ENCODE results near the gene NEK1. TPM values are rescaled to one million over a fixed set of nuclear protein-coding genes. Genes with fewer than 3 reads are reported as not detected.

NEK1 gene
- total RNA-seq, 2 experiments from 2014 or later, result 7.4 to 26.2 TPM

- H3K4me1 ChIP-seq (ENCODE audit: insufficient read depth, low read length, poor library complexity, severe bottlenecking), result peaks cover 7% of the 10 kb centered on the region
- H3K4me2 ChIP-seq (ENCODE audit: low read length), result no peak overlapping the region
- no TSS peak for BruUV-seq (replicated peaks)
- CTCF ChIA-PET (ENCODE audit: unreplicated experiment), result no interaction called here
- H4K20me1 ChIP-seq (ENCODE audit: insufficient read depth, low read length), result no peaks in the 10 kb centered on the region
- no peak for DNase-seq (ENCODE audit: low spot score)
- no peak for TF ChIP-seq CTCF (conservative IDR thresholded peaks at IDR 0.05; ENCODE audit: low read length)
- no peak for TF ChIP-seq EZH2phosphoT487 (IDR thresholded peaks at IDR 0.05; ENCODE audit: borderline replicate concordance, low read depth, low read length)
- H3K4me3 ChIP-seq (ENCODE audit: low read depth, low read length, poor library complexity, severe bottlenecking), result no peak overlapping the region
- peaks cover 53% of the 10 kb centered on the region; the same call in 1 of the 2 replicates for H3K79me2 ChIP-seq (ENCODE audit: insufficient read depth, low read depth, low read length)
- no peaks in the 10 kb centered on the region for H3K9me2 ChIP-seq (ENCODE audit: insufficient read depth, low read length)
- no peaks in the 10 kb centered on the region for H3K9me3 ChIP-seq (ENCODE audit: low read length)
- POLR2A ChIA-PET, result interaction anchor here (1.2 kb wide), 2 partner anchors 14 to 205 kb away, joined by 4 read pairs; no protein-coding TSS in a partner anchor
- intact Hi-C loops (cut with micrococcal nuclease; ENCODE audit: unreplicated experiment), result no loop called here
- peaks cover 57% of the 10 kb centered on the region for H3K36me3 ChIP-seq (ENCODE audit: insufficient read depth, low read length)
- no peak overlapping the region for H3K27ac ChIP-seq (ENCODE audit: low read depth, low read length, poor library complexity, severe bottlenecking)
- no peak overlapping the region for H2AFZ ChIP-seq (ENCODE audit: low read length)
These were observed 7.5 kb downstream of the NEK1 start for GRCh38 chr4:169604903-169605331.

GRCh38 chr4:169604131-169604900 lies 8.1 kb downstream of the NEK1 start:
- H3K4me1 ChIP-seq (ENCODE audit: insufficient read depth, low read length, poor library complexity, severe bottlenecking), result peaks cover 7% of the 10 kb centered on the region
- TF ChIP-seq CTCF (conservative IDR thresholded peaks at IDR 0.05; ENCODE audit: low read length) (no peak), EZH2phosphoT487 (IDR thresholded peaks at IDR 0.05; ENCODE audit: borderline replicate concordance, low read depth, low read length) (no peak)
- no peaks in the 10 kb centered on the region for H3K9me2 ChIP-seq (ENCODE audit: insufficient read depth, low read length)
- ChIA-PET CTCF (ENCODE audit: unreplicated experiment) (no interaction called here), POLR2A (interaction anchor here (0.6 to 1.3 kb wide), 3 partner anchors 46 to 501 kb away, joined by 4 to 8 read pairs (median 5); no protein-coding TSS in a partner anchor)
- no peak overlapping the region for H3K4me2 ChIP-seq (ENCODE audit: low read length)
- no peaks in the 10 kb centered on the region for H4K20me1 ChIP-seq (ENCODE audit: insufficient read depth, low read length)
- H3K4me3 ChIP-seq (ENCODE audit: low read depth, low read length, poor library complexity, severe bottlenecking), result no peak overlapping the region
- intact Hi-C loops (cut with micrococcal nuclease; ENCODE audit: unreplicated experiment), result no loop called here
- H3K79me2 ChIP-seq (ENCODE audit: insufficient read depth, low read depth, low read length), result peaks cover 47% of the 10 kb centered on the region; the same call in 1 of the 2 replicates
- BruUV-seq (replicated peaks), result no TSS peak
- DNase-seq (ENCODE audit: low spot score), result no peak
- no peak overlapping the region for H3K27ac ChIP-seq (ENCODE audit: low read depth, low read length, poor library complexity, severe bottlenecking)
- H3K36me3 ChIP-seq (ENCODE audit: insufficient read depth, low read length), result peaks cover 59% of the 10 kb centered on the region
- no peak overlapping the region for H2AFZ ChIP-seq (ENCODE audit: low read length)
- no peaks in the 10 kb centered on the region for H3K9me3 ChIP-seq (ENCODE audit: low read length)

- H4K20me1 ChIP-seq (ENCODE audit: insufficient read depth, low read length), result no peaks in the 10 kb centered on the region
- no TSS peak for BruUV-seq (replicated peaks)
- POLR2A ChIA-PET, result interaction anchor here (0.7 to 1.3 kb wide), 2 partner anchors 85 to 502 kb away, joined by 4 to 8 read pairs; no protein-coding TSS in a partner anchor
- CTCF ChIA-PET (ENCODE audit: unreplicated experiment), result no interaction called here
- H3K9me2 ChIP-seq (ENCODE audit: insufficient read depth, low read length), result no peaks in the 10 kb centered on the region
- H3K4me3 ChIP-seq (ENCODE audit: low read depth, low read length, poor library complexity, severe bottlenecking), result no peak overlapping the region
- TF ChIP-seq EZH2phosphoT487 (IDR thresholded peaks at IDR 0.05; ENCODE audit: borderline replicate concordance, low read depth, low read length), result no peak
- no peak for TF ChIP-seq CTCF (conservative IDR thresholded peaks at IDR 0.05; ENCODE audit: low read length)
- H3K27ac ChIP-seq (ENCODE audit: low read depth, low read length, poor library complexity, severe bottlenecking), result no peak overlapping the region
- H2AFZ ChIP-seq (ENCODE audit: low read length), result no peak overlapping the region
- no peak overlapping the region for H3K4me2 ChIP-seq (ENCODE audit: low read length)
- H3K36me3 ChIP-seq (ENCODE audit: insufficient read depth, low read length), result peaks cover 60% of the 10 kb centered on the region
- peaks cover 39% of the 10 kb centered on the region; the same call in 1 of the 2 replicates for H3K79me2 ChIP-seq (ENCODE audit: insufficient read depth, low read depth, low read length)
- peaks cover 7% of the 10 kb centered on the region for H3K4me1 ChIP-seq (ENCODE audit: insufficient read depth, low read length, poor library complexity, severe bottlenecking)
- DNase-seq (ENCODE audit: low spot score), result no peak
- H3K9me3 ChIP-seq (ENCODE audit: low read length), result no peaks in the 10 kb centered on the region
- intact Hi-C loops (cut with micrococcal nuclease; ENCODE audit: unreplicated experiment), result no loop called here
These were observed 9.1 kb downstream of the NEK1 start for GRCh38 chr4:169603312-169603711.
